GM19099 (cell line): ENCODE measurements around the gene CARMIL3.

Experiments used
- POLR2A ChIP-seq: IDR thresholded peaks from 3 replicates; pipeline ENCODE4 v1.6.1; 2011; ENCODE audit warnings: low read depth; ENCODE audit not compliant: insufficient read length; ENCODE audit errors: extremely low read depth

Gene CARMIL3

DNA sequence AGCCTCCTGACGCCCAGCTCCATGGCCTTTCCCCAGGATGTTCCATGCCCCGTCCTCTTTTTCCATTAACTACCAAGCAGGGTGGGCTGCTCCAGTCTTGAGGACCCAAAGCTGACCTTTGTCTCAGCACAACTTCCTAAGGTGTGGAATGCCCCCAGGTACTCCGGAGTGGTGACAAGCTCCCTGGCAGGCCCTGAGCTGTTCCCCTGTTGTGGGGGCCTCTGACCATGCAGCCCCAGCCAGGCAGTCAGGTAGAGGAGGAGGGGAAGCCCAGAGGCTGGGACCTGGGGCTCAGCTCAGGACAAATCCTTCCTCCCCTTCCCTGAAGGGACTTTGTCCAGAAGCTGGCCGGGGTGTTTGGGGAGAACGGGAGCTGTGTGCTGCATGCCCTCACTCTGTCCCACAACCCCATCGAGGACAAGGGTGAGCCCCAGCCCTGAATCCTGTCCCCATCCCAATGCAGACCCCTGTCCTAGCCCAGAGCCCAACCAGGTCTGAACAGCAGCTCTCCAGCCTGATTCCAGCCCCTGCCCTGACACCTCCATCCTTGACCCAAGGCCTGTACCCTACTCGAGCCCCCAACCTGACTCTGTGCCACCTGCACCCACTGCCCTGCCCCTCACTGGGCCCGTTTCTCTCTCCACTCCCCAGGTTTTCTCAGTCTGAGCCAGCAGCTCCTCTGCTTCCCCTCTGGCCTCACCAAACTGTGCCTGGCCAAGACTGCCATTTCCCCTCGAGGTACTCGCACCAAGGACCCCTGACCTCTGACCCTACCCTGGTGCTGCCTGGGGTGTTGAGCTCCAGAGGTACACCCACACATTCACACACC lies 4.4 kb downstream of the CARMIL3 start:
- TF ChIP-seq POLR2A = no peak

DNA sequence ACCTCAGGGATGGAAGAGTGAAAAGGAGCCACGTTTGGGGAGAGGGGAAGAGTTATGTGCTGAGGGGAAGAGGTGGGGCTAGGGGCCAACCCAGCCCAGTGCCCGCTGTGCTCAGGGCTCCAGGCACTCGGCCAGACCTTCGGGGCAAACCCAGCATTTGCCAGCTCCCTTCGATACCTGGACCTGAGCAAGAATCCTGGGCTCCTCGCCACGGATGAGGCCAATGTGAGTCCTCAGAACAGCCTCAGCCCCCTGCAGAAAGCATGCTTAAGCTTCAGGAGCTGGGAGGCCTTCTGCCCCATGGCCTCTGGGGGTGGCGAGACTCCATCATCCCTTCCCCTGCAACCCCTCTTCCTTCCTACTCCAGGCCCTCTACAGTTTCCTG lies 5.0 kb downstream of the CARMIL3 start:
- no peak for TF ChIP-seq POLR2A

DNA sequence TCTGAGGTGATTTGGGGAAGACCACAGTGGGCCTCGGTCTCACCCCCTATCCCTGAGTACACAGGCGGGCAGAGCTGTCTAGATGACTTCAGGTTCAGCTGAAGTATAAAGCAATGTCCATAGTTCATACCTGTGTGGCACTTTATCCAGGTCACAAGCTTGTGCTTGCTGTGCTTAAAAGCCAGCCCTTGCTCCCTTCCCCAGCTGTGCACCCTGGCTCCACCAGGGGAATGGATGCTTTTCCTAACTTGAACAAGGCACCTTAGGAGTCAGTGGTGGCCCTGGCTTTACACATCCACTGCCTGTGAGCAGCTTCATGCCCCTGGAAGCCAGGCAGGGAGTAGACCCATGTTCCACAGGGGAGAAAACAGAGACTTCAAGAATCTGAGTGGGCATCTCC lies 5.5 kb downstream of the CARMIL3 start:
- TF ChIP-seq POLR2A = no peak

DNA sequence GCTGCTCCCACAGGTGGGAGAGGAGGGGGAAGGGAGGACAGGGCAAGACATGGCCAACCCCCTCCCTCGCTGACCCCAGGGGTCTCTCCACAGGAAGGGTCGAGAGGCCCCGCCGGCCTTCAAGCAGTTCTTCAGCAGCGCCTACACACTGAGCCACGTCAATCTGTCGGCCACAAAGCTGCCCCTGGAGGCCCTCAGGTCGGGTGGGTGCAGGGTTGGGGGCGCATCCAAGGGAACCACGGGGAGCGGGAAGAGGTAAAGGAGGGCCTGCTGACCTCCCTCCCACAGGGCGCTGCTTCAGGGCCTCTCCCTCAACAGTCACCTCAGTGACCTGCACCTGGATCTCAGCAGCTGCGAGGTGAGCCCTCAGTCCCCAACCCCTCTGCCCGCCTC lies 6.1 kb downstream of the CARMIL3 start:
- TF ChIP-seq POLR2A = no peak

DNA sequence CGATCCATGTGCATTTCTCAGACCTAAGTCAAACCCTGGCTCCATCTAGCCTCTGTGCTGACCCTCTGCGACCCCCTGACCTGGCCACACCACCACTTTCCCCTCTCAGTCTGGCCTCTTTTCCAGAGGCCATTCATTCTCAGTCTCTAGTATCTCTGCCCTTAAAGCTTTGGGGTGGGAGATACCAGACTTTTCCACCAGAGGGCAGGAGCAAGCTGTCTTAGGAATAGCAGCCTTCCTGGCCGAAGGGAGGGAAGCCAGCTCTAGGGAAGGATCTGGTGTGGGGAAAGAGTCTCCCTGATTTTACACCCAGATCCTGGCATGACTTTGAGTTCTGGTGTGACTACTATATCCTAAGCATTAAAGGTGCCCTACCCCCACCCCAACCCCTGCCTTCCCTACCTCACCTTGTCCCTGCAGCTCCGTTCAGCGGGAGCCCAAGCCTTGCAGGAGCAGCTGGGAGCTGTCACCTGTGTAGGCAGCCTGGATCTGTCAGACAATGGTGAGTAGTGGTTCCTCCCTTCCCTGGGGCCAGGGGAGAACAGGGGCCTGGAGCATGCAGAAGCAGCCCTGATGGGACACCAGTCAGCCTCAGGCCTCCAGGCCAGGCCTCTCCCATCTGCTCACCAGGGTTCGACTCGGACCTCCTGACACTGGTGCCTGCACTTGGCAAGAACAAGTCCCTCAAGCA lies 6.6 kb downstream of the CARMIL3 start:
- TF ChIP-seq POLR2A = no peak

DNA sequence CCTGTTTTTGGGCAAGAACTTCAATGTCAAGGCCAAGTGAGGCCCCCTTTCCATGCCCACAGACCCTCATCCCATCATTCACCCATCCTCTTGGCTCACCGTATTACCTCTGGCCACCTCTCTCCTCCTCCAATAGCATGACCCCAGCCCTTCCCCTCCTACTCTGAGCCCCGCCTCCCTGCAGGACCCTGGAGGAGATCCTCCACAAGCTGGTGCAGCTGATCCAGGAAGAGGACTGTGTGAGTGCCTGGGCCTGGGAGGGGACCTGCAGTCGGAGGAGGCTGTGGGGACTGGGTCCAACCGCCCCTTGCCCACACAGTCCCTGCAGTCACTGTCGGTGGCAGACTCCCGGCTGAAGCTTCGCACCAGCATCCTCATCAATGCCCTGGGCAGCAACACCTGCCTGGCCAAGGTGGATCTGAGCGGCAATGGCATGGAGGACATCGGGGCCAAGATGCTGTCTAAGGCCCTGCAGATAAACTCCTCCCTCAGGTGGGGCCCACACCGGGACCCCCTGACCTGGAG lies 7.2 kb downstream of the CARMIL3 start:
- TF ChIP-seq POLR2A = no peak

DNA sequence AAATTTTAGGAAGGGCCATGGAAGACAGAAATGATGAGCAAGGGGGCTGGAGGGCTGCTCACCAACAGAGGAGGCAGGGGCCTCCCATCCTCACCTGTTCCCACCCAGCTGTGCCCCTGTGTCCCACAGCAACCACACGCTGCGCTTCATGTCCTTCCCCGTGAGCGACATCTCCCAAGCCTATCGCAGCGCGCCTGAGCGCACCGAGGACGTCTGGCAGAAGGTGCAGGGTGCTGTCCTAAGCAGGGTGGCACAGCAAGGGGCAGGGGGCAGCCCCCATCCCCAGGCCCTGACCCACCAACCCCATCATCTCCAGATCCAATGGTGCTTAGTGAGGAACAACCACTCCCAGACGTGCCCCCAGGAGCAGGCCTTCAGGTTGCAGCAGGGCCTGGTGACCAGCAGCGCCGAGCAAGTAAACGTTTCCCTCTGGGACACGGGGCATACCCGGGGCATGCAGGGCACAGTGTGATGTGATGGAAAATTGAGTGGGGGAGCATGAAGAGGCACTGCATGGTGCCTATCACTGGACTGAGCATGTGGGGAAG lies 8.1 kb downstream of the CARMIL3 start:
- no peak for TF ChIP-seq POLR2A

DNA sequence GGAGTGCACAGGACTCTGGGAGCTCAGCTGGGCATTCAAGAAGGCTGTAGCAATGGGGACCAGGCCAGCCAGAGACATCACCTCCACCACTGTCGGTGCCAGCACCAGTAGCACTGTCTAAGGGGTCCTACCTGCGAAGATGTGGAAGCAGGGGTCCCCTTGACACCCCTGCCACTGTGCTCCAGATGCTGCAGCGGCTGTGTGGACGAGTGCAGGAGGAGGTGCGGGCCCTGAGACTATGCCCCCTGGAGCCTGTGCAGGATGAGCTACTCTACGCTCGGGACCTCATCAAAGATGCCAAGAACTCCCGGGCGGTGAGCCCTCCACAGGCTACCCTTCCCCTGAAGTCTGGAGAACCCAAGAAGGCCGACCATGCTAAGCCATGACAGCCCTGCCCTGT lies 8.6 kb downstream of the CARMIL3 start:
- no peak for TF ChIP-seq POLR2A

DNA sequence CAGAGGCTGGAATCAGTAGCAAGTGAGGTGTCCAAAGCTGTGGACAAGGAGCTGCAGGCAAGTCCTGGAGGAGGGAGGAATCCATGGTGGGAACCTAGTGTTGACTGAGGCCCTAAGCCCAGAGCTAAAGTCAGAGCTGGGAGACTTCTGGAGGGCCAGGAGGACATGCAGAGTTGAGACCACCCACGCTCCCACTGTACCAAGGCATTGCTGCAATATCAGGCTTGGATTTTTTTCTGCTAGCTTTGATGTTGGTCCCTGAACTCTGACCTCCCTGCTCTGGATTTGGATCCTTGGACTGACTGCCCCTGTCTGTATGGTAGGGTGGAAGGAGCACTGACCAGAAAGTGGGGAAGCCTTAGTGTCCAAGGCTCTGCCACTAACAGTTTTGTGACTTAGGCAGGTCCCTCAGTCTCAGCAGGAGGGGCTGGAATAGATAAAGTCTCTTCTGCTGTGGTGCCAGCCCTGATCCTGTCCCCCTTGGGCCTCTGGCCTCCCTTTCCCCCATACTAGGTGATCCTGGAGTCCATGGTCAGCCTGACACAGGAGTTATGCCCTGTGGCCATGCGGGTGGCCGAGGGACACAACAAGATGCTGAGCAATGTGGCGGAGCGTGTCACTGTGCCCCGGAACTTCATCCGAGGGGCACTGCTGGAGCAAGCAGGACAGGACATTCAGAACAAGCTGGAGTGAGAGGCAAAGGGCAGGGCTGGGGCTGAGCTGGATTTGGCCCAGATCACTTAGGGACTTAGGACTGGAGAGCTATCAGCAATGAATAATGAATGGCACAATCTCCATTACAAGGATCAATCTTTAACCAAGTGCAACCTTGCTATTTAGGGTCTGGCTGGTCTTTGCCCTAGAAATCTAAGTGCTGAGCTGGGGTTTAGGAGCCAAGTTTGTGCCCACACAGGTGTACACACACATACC lies 9.4 kb downstream of the CARMIL3 start:
- no peak for TF ChIP-seq POLR2A

DNA sequence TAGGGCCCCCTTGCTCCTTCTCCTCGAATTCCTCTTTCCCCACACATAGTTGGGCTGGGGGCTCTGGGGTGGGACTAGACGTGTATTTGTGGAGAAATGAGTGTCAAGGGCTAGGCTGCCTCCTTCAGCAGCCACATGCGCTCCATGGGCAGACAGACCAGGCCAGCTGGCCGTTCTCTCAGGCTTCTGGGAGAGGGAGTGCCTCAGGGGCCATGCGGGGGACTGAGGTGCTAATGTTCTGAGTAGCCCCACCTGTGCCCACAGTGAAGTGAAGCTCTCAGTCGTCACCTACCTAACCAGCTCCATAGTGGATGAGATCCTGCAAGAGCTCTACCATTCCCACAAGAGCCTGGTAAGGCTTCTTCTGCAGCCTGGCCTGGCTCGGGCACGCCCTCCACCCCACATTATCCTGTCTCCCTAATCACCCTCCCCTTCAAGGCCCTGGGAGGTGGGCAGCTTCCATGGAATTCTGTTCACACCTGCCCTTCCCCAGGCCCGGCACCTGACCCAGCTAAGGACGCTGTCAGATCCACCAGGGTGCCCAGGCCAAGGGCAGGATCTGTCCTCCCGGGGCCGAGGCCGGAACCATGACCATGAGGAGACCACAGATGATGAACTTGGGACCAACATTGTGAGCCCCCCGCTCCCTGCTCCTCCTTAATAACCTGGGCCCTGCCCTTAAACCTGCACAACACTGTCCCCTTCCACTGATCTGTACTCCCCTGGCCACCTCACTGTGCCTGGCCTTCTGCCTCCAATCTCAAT lies 10.6 kb downstream of the CARMIL3 start:
- no peak for TF ChIP-seq POLR2A

DNA sequence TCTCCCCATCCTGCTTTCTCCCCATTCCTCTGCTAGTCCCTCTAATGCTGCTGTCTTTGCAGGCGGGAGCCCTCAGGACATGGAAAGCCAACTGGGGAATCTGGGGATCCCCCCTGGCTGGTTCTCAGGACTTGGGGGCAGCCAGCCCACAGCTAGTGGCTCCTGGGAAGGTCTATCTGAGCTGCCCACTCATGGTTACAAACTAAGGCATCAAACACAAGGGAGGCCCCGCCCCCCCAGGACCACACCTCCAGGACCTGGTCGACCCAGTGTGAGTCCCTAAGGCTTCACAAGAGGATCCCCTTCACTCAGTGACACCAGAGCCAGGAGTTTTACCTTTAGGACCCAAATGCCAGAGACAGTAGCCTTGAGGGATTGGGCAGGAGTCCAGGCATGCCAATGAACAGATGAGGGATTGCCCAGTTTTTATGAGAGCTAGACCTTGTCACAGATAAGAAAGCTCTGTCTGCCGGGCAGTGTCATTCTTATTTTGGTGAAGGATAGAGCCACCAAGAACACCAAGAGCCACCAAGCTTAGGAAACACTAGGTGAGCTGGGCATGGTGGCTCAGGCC lies 11.5 kb downstream of the CARMIL3 start:
- TF ChIP-seq POLR2A = no peak

DNA sequence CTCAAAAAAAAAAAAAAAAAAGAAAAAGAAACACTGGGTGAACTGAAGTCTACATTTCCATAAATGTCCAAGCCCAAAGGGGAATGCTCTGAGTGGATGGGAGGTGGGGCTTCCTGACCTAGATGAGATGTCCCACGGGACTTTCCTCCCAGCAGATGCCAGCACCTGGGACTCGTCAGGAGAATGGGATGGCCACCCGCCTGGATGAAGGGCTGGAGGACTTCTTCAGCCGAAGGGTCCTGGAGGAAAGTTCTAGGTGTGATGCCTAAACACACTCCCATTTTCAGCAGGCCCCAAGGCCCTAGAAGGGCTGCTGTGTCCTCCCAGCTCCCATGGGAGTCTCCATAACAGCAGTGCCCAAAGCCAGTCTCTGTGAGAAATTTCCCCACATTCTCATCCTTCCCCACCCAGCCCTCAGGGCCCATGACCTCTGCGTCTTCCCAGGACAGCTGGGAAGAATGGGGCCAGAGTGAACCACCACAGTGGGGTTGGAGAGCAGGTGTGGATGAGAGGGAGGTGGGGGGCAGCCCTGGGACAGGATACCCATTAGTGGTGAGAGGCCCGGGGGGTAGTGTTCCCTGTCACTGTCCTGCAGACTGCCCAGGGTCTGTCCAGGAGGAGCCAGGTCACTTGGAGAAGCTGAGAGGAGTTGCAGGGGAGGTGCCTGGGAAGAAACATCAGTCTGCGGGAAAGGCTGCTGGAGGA lies 12.4 kb downstream of the CARMIL3 start:
- no peak for TF ChIP-seq POLR2A

DNA sequence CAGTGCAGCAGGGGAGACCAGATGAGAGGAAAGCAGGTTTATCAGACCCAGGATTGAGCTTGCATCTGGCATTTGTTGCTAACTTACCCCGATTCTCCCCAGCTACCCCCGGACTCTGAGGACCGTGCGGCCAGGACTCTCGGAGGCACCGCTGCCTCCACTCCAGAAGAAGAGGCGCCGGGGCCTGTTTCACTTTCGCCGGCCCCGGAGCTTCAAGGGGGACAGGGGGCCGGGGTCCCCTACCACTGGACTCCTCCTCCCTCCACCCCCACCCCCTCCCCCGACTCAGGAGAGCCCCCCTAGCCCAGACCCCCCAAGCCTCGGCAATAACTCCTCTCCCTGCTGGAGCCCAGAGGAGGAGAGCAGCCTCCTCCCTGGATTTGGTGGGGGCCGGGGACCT lies 13.0 kb downstream of the CARMIL3 start:
- TF ChIP-seq POLR2A = no peak
